ENCODE measurements around the gene MRPL1.

- TF ChIP-seq, protein P1, sequence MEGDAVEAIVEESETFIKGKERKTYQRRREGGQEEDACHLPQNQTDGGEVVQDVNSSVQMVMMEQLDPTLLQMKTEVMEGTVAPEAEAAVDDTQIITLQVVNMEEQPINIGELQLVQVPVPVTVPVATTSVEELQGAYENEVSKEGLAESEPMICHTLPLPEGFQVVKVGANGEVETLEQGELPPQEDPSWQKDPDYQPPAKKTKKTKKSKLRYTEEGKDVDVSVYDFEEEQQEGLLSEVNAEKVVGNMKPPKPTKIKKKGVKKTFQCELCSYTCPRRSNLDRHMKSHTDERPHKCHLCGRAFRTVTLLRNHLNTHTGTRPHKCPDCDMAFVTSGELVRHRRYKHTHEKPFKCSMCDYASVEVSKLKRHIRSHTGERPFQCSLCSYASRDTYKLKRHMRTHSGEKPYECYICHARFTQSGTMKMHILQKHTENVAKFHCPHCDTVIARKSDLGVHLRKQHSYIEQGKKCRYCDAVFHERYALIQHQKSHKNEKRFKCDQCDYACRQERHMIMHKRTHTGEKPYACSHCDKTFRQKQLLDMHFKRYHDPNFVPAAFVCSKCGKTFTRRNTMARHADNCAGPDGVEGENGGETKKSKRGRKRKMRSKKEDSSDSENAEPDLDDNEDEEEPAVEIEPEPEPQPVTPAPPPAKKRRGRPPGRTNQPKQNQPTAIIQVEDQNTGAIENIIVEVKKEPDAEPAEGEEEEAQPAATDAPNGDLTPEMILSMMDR (IDR thresholded peaks at IDR 0.05), result no peak
- TF ChIP-seq EP300 (IDR thresholded peaks at IDR 0.05), result no peak
These were observed 13.2 kb upstream of the MRPL1 start for GRCh38 chr4:77849278-77849965.

Measured in gastroesophageal sphincter (tissue), 3 donors.